C4-2B (cell line): Measurements from ENCODE around the gene TRAF2.
A peak's percentile ranks its signal among the peaks of the same experiment; 100 is the strongest.

Source experiments
- H3K27ac ChIP-seq: fragments of 450-650 bp; 2 replicates; pipeline ENCODE4 v1.5.1; 2017
- CTCF ChIP-seq: fragments of 450-650 bp; conservative IDR thresholded peaks from 2 replicates; pipeline ENCODE4 v1.5.1; 2017; ENCODE audit warnings: mild to moderate bottlenecking
- ZFX ChIP-seq: fragments of 450-650 bp; IDR thresholded peaks from 2 replicates; pipeline ENCODE4 v1.6.1; 2017

Gene TRAF2

DNA sequence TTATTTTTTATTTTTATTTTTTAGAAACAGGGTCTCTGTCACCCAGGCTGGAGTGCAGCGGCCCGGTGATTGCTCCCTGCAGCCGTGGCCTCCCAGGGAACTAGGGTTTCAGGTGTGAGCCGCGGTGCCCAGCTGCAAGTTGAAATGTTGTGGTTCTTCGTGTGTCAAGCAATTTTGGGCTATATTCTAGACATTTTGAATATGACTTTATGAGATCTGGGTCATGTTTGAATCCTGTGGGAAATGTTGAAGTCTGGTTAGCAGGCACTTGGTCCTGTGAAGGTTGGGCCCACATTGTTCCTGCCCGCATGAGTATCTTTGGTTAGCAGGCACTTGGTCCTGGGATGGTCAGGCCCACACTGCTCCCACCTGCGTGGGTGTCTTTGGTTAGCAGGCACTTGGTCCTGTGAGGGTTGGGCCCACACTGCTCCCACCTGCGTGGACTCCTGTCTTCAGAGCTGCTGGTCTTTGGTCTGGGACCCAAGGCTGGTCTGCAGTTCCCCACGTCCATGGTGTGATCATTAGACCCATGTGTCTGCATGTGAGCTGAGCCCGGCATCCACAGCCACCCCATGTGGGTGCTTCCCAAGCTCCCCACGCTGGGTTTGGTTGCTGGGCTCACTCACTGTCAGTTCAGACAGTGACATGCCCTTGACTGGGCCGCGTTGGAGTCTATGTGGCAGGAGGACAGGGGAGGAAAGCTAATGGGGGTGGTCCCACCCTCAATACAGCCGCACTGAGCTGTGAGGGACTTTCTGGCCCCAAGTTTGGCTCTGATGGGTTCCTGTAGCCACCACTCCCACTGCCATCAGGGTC lies 51.1 kb downstream of the TRAF2 start:
- H3K27ac ChIP-seq: no peak overlapping the region

GRCh38 chr9:136939431-136939995 lies 53.2 kb downstream of the TRAF2 start:
- TF ChIP-seq CTCF (no peak), ZFX (no peak)
- H3K27ac ChIP-seq: no peak overlapping the region

More for the DNA sequence above, 51.1 kb downstream of the TRAF2 start:
- TF ChIP-seq CTCF (no peak), ZFX (no peak)

- H3K27ac ChIP-seq: no peak overlapping the region
- TF ChIP-seq CTCF (no peak), ZFX (no peak)
Measured at GRCh38 chr9:136939996-136940525, 53.7 kb downstream of the TRAF2 start.

DNA sequence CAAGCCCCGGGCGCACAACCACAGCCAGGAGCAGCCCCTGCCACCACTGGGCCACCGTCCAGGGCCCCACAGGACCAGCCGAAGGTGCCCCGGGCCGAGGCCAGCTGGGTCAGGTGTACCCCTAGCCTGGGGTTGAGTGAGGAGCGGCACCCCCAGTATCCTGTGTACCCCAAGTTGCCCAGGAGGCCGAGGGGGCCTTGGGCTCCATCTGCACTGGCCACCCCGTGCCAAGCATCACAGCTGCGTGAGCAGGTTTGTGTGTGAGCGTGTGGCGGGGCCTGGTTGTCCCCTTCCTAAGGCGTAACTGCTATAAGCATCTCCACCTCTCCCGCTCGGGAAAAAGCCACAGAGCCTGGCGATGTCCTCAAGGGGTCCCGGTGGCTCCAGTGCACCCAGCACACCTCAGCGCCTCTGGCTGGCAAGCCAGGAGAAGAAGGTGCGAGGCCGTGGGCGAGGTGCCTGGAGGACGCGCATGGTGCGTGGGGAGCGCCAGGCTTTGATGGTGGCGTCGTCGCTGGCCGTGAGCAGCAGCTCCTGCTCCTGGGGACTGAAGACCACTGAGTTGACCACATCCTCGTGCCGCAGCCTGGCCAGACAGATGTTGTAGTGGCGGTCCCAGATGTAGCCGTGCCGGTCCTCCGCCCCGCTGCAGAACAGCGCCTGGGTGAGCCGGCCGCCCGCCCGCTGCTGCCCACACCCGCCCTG lies 54.4 kb downstream of the TRAF2 start:
- TF ChIP-seq CTCF: no peak
- H3K27ac ChIP-seq: no peak overlapping the region

GRCh38 chr9:136941231-136942111 lies 55.2 kb downstream of the TRAF2 start:
- H3K27ac ChIP-seq: no peak overlapping the region
- TF ChIP-seq CTCF: no peak
- TF ChIP-seq ZFX: no peak

- no peak for TF ChIP-seq CTCF
- TF ChIP-seq ZFX: no peak
Measured at GRCh38 chr9:136942112-136942880, 56.0 kb downstream of the TRAF2 start.

More at GRCh38 chr9:136942112-136942880, 56.0 kb downstream of the TRAF2 start:
- H3K27ac ChIP-seq: peak overlapping the region; percentile 94; the same call in 1 of the 2 replicates
